Endothelial cell of umbilical vein (primary cell): ENCODE measurements around the gene CCDC57. TPM values are rescaled to one million over a fixed set of nuclear protein-coding genes. Genes with fewer than 3 reads are reported as not detected.

Experiments used
- BruUV-seq: library from RNA; stranded (reverse); fragments of 400-500 nt; replicated peaks from 2 replicates; lab custom pipeline; 2021; lab: Mats Ljungman, UMichigan
- CTCF ChIA-PET: fragments of 300-600, 350-600 bp; sonication (Branson Sonifier 250); formaldehyde crosslinking; loops from one replicate; lab custom pipeline; 2021; ENCODE audit warnings: antibody characterized with exemption, inconsistent platforms; lab: Charles Lee
- POLR2A ChIA-PET: fragments of 300-600, 350-600 bp; sonication (Branson Sonifier 250); formaldehyde crosslinking; loops from one replicate; lab custom pipeline; 2021; ENCODE audit warnings: antibody characterized with exemption, inconsistent platforms; lab: Charles Lee
- DNase-seq: peaks from one replicate; pipeline ENCODE4 v3.0.0-alpha.2; 2011; ENCODE audit warnings: low read depth, low spot score
- FAIRE-seq: peaks from 2 replicates; lab custom pipeline; 2011; peaks lifted over from hg19 to GRCh38; lab: Jason Lieb, UNC
- H2AFZ ChIP-seq: 2 replicates; pipeline ENCODE4 v1.6.0; 2012; ENCODE audit warnings: low read depth, low read length, control low read depth, inconsistent platforms
- H3K27ac ChIP-seq: 2 replicates; pipeline ENCODE4 v1.5.1; 2011; ENCODE audit warnings: low read depth, mild to moderate bottlenecking, control low read depth, low read length, moderate library complexity; ENCODE audit not compliant: insufficient read depth
- H3K27me3 ChIP-seq, 2 experiments: 2 replicates each; pipeline versions ENCODE4 v1.6.0 to v1.6.1; 2011; ENCODE audit warnings: low read length in 2 of 2, mixed read lengths in 1 of 2; ENCODE audit not compliant: control insufficient read depth in 2 of 2, insufficient read depth in 2 of 2
- H3K36me3 ChIP-seq, 2 experiments: 2 replicates in 1 of 2; 3 replicates in 1 of 2; pipeline ENCODE4 v1.5.1; 2011; ENCODE audit warnings: low read length in 2 of 2, mild to moderate bottlenecking in 1 of 2, moderate library complexity in 1 of 2; ENCODE audit not compliant: control insufficient read depth in 2 of 2, insufficient read depth in 2 of 2; ENCODE audit errors: extremely low read depth in 1 of 2
- H3K4me1 ChIP-seq: 3 replicates; pipeline ENCODE4 v1.5.1; 2011; ENCODE audit warnings: mild to moderate bottlenecking, low read length; ENCODE audit not compliant: control insufficient read depth, insufficient read depth; ENCODE audit errors: extremely low read depth
- H3K4me2 ChIP-seq: 2 replicates; pipeline ENCODE4 v1.6.1; 2011; ENCODE audit warnings: low read length, control low read depth, mixed read lengths; ENCODE audit not compliant: insufficient read depth
- H3K4me3 ChIP-seq, 3 experiments: fragments of 200-600 bp in 1 of 3; sonication (generic), shearing (Covaris generic) in 1 of 3; replicated peaks in 1 of 3; 2 replicates each; pipeline ENCODE4 v1.5.1; 2011 to 2016; ENCODE audit warnings: control low read depth in 3 of 3, low read length in 3 of 3, mild to moderate bottlenecking in 2 of 3, inconsistent platforms in 1 of 3, low read depth in 1 of 3, moderate library complexity in 1 of 3; ENCODE audit not compliant: insufficient read depth in 1 of 3
- H3K79me2 ChIP-seq: 2 replicates; pipeline ENCODE4 v1.6.0; 2012; ENCODE audit warnings: low read length, inconsistent platforms; ENCODE audit not compliant: control insufficient read depth, insufficient read depth
- H3K9ac ChIP-seq: replicated peaks from 2 replicates; pipeline ENCODE3; 2011; ENCODE audit warnings: low read length, control low read depth; ENCODE audit not compliant: insufficient read depth; ENCODE audit errors: extremely low read depth
- H3K9me1 ChIP-seq: replicated peaks from 3 replicates; pipeline ENCODE4 v1.6.0; 2011; ENCODE audit warnings: mild to moderate bottlenecking, low read length; ENCODE audit not compliant: control insufficient read depth, insufficient read depth; ENCODE audit errors: extremely low read depth
- H3K9me3 ChIP-seq: replicated peaks from 2 replicates; pipeline ENCODE4 v1.5.1; 2012; ENCODE audit warnings: low read length, inconsistent platforms; ENCODE audit not compliant: control insufficient read depth, insufficient read depth
- H4K20me1 ChIP-seq: replicated peaks from 2 replicates; pipeline ENCODE3; 2011; ENCODE audit warnings: mild to moderate bottlenecking, low read length; ENCODE audit not compliant: control insufficient read depth, insufficient read depth; ENCODE audit errors: extremely low read depth
- CTCF ChIP-seq, 2 donors: IDR thresholded peaks; 1 replicate in 1 of 2; 2 replicates in 1 of 2; pipeline ENCODE4 v1.5.1; 2011; ENCODE audit warnings: low read length in 2 of 2, mild to moderate bottlenecking in 2 of 2, moderate library complexity in 2 of 2, control low read depth in 1 of 2, inconsistent platforms in 1 of 2, low read depth in 1 of 2; ENCODE audit not compliant: insufficient read depth in 1 of 2; ENCODE audit errors: extremely low read depth in 1 of 2
- EZH2 ChIP-seq: IDR thresholded peaks from 2 replicates; pipeline ENCODE4 v1.6.1; 2012; ENCODE audit warnings: borderline replicate concordance, low read depth, mild to moderate bottlenecking, moderate library complexity, low read length, inconsistent platforms; ENCODE audit not compliant: severe bottlenecking
- FOS ChIP-seq: IDR thresholded peaks from 2 replicates; pipeline ENCODE4 v1.6.1; 2011; ENCODE audit warnings: mild to moderate bottlenecking, low read length, moderate library complexity, borderline replicate concordance; ENCODE audit not compliant: insufficient read depth
- GATA2 ChIP-seq: IDR thresholded peaks from 2 replicates; pipeline ENCODE4 v1.7.0; 2011; ENCODE audit warnings: low read depth, mild to moderate bottlenecking, moderate library complexity, mixed read lengths, low read length; ENCODE audit not compliant: insufficient read length, insufficient read depth
- JUN ChIP-seq: IDR thresholded peaks from 2 replicates; pipeline ENCODE4 v1.6.1; 2011; ENCODE audit warnings: borderline replicate concordance, low read depth; ENCODE audit not compliant: insufficient read length, insufficient read depth
- MAX ChIP-seq: IDR thresholded peaks from 2 replicates; pipeline ENCODE4 v1.6.1; 2011; ENCODE audit not compliant: insufficient read depth, insufficient read length
- MYC ChIP-seq: IDR thresholded peaks from one replicate; pipeline ENCODE4 v1.6.1; 2011; ENCODE audit warnings: mild to moderate bottlenecking, low read depth, low read length
- POLR2A ChIP-seq: IDR thresholded peaks from 2 replicates; pipeline ENCODE4 v1.6.1; 2012; ENCODE audit warnings: low read depth, mild to moderate bottlenecking, control low read depth, low read length
- POLR2AphosphoS5 ChIP-seq: IDR thresholded peaks from 2 replicates; pipeline ENCODE4 v1.6.1; 2012; ENCODE audit warnings: low read depth, mild to moderate bottlenecking, control low read depth, low read length, moderate library complexity; ENCODE audit not compliant: insufficient read depth
- dilution Hi-C: fragments of 300-500 bp; cut with MboI; formaldehyde crosslinking; loops from one replicate; pipeline ENCODE4 v1.15.0; 2019; ENCODE audit warnings: low sequenced_read_pairs; ENCODE audit not compliant: extremely low pct_ligation_motif_present
- intact Hi-C: fragments of 100-400 bp; cut with micrococcal nuclease; formaldehyde crosslinking; loops from one replicate; pipeline ENCODE4 v1.10.0; 2022
- polyA plus RNA-seq, 4 experiments: library from polyadenylated mRNA; depleted of rRNA in 3 of 4; stranded (reverse) in 3 of 4; unstranded in 1 of 4; fragments of >200 nt; gene quantifications; 2 replicates each; pipeline versions ENCODE4 v1.2.1 to v1.2.3, GENCODE V29; 2011 to 2012; ENCODE audit warnings: missing spikeins in 1 of 4
- total RNA-seq: library from RNA; stranded (reverse); gene quantifications from 2 replicates; pipeline ENCODE4 v1.2.3, GENCODE V29; 2021

CCDC57 gene
- total and polyA plus RNA-seq, 2 donors (not counting 3 experiments of a cell fraction or from before 2014, with no cell fraction given): 18.6 to 31.6 TPM

- Histone ChIP-seq H2AFZ (no peak overlapping the region), H3K9me3 (no peaks in the 10 kb centered on the region), H3K4me2 (no peak overlapping the region), H3K4me1 (peaks cover 10% of the 10 kb centered on the region), H3K79me2 (no peaks in the 10 kb centered on the region), H3K27ac (no peak overlapping the region), H3K9me1 (no peaks in the 10 kb centered on the region), H3K4me3 (no peak overlapping the region), H3K36me3 (no peaks in the 10 kb centered on the region), H3K9ac (no peak overlapping the region), H4K20me1 (no peaks in the 10 kb centered on the region), H3K27me3 (no peaks in the 10 kb centered on the region)
- ChIA-PET CTCF (no interaction called here), POLR2A (no interaction called here)
- BruUV-seq: no TSS peak
- FAIRE-seq (no peak), DNase-seq (no peak)
- TF ChIP-seq MYC: no peak
- TF ChIP-seq JUN: no peak
- TF ChIP-seq FOS: no peak
- TF ChIP-seq GATA2: no peak
- TF ChIP-seq POLR2A: no peak
- TF ChIP-seq POLR2AphosphoS5: no peak
- TF ChIP-seq EZH2: no peak
- TF ChIP-seq MAX: no peak
- TF ChIP-seq CTCF (IDR thresholded peaks at IDR 0.05; ENCODE audit: extremely low read depth in 1 of 2, insufficient read depth in 1 of 2, low read depth in 1 of 2, low read length in 2 of 2): no peak
- intact Hi-C loops: no loop called here
- dilution Hi-C loops: no loop called here
Measured at GRCh38 chr17:82108961-82109475, 103.6 kb downstream of the CCDC57 start.
